MCF 10A (cell line): ENCODE results near the gene EIF4E1B. TPM values are rescaled to one million over a fixed set of nuclear protein-coding genes. Genes with fewer than 3 reads are reported as not detected.

Experiments used
- BruUV-seq: library from RNA; stranded (reverse); fragments of 400-500 nt; replicated peaks from 2 replicates; lab custom pipeline; 2021; lab: Mats Ljungman, UMichigan
- CTCF ChIA-PET: fragments of 300-600 bp; sonication (Branson Sonifier 250); formaldehyde crosslinking; extraction: SDS; loops from one replicate; lab custom pipeline; 2021; ENCODE audit warnings: antibody characterized with exemption, inconsistent platforms; lab: Yijun Ruan, JAX
- POLR2A ChIA-PET: fragments of 300-600, 350-650 bp; sonication (Branson Sonifier 250); formaldehyde crosslinking; extraction: SDS; loops from one replicate; lab custom pipeline; 2020; ENCODE audit warnings: antibody characterized with exemption, inconsistent platforms; lab: Yijun Ruan, JAX
- DNase-seq: peaks from one replicate; pipeline ENCODE4 v3.0.0-alpha.2; 2018; ENCODE audit not compliant: unreplicated experiment
- H3K27ac Mint-ChIP-seq: one replicate; pipeline ENCODE4 v1.8.0; 2022; ENCODE audit warnings: mild to moderate bottlenecking, low read depth, mixed read lengths; ENCODE audit not compliant: unreplicated experiment
- H3K27me3 Mint-ChIP-seq: one replicate; pipeline ENCODE4 v1.8.0; 2022; ENCODE audit warnings: mixed read lengths; ENCODE audit not compliant: insufficient read depth, unreplicated experiment
- H3K36me3 Mint-ChIP-seq: one replicate; pipeline ENCODE4 v1.8.0; 2022; ENCODE audit warnings: mild to moderate bottlenecking, moderate library complexity, mixed read lengths; ENCODE audit not compliant: insufficient read depth, unreplicated experiment
- H3K4me1 Mint-ChIP-seq: one replicate; pipeline ENCODE4 v1.8.0; 2022; ENCODE audit warnings: mixed read lengths; ENCODE audit not compliant: insufficient read depth, unreplicated experiment
- H3K4me3 Mint-ChIP-seq: one replicate; pipeline ENCODE4 v1.8.0; 2022; ENCODE audit warnings: mild to moderate bottlenecking, moderate library complexity, mixed read lengths; ENCODE audit not compliant: unreplicated experiment
- H3K9me3 Mint-ChIP-seq: one replicate; pipeline ENCODE4 v1.8.0; 2022; ENCODE audit warnings: mixed read lengths; ENCODE audit not compliant: unreplicated experiment
- CTCF ChIP-seq: fragments of 200-600 bp; IDR thresholded peaks from one replicate; pipeline ENCODE4 v1.8.0; 2022; ENCODE audit warnings: antibody characterized with exemption, mild to moderate bottlenecking; ENCODE audit not compliant: unreplicated experiment
- intact Hi-C: fragments of 100-400 bp; cut with micrococcal nuclease; formaldehyde crosslinking; loops from 2 replicates; pipeline ENCODE4 v1.14.1; 2022
- total RNA-seq: library from RNA; stranded (reverse); gene quantifications from 2 replicates; pipeline ENCODE4 v1.2.3, GENCODE V29; 2022

EIF4E1B gene
- total RNA-seq, 1 experiment from 2014 or later, result not detected

- Mint-ChIP-seq H3K27me3 (peaks cover 80% of the 10 kb centered on the region), H3K9me3 (no peaks in the 10 kb centered on the region), H3K4me1 (peaks cover 8% of the 10 kb centered on the region), H3K36me3 (peaks cover 7% of the 10 kb centered on the region), H3K4me3 (no peak overlapping the region), H3K27ac (no peak overlapping the region)
- no peak for DNase-seq
- BruUV-seq, result no TSS peak
- intact Hi-C loops, result no loop called here
- CTCF ChIA-PET, result interaction anchor here (0.6 kb wide), 1 partner anchor 711 kb away, joined by 5 read pairs; no protein-coding TSS in a partner anchor
- POLR2A ChIA-PET, result interaction anchor here (0.6 kb wide), 1 partner anchor 387 kb away, joined by 4 read pairs; no protein-coding TSS in a partner anchor
- no peak for TF ChIP-seq CTCF
Measured at GRCh38 chr5:176692326-176692725, 61.9 kb downstream of the EIF4E1B start.

- POLR2A ChIA-PET, result interaction anchor here (0.6 to 1.0 kb wide), 4 partner anchors 62 to 386 kb away, joined by 3 to 4 read pairs (median 3); partner anchors contain the start of gene EIF4E1B
- Mint-ChIP-seq H3K9me3 (no peaks in the 10 kb centered on the region), H3K36me3 (peaks cover 7% of the 10 kb centered on the region), H3K27ac (no peak overlapping the region), H3K4me3 (no peak overlapping the region), H3K4me1 (peaks cover 8% of the 10 kb centered on the region), H3K27me3 (peaks cover 86% of the 10 kb centered on the region)
- BruUV-seq, result no TSS peak
- no peak for TF ChIP-seq CTCF
- CTCF ChIA-PET, result interaction anchor here (0.6 to 1.4 kb wide), 4 partner anchors 20 to 379 kb away, joined by 3 to 4 read pairs (median 3); no protein-coding TSS in a partner anchor
- no peak for DNase-seq
- intact Hi-C loops, result no loop called here
Measured at GRCh38 chr5:176692839-176693476, 62.5 kb downstream of the EIF4E1B start.

GRCh38 chr5:176693477-176693851 is 63.0 kb downstream of the EIF4E1B start:
- POLR2A ChIA-PET, result interaction anchor here (0.6 to 1.0 kb wide), 3 partner anchors 63 to 207 kb away, joined by 3 read pairs; partner anchors contain the start of gene EIF4E1B
- H3K9me3 Mint-ChIP-seq, result no peaks in the 10 kb centered on the region
- no peak overlapping the region for H3K27ac Mint-ChIP-seq
- H3K36me3 Mint-ChIP-seq, result peaks cover 7% of the 10 kb centered on the region
- no peak for TF ChIP-seq CTCF
- DNase-seq, result peak; percentile 34
- H3K4me3 Mint-ChIP-seq, result no peak overlapping the region
- intact Hi-C loops, result no loop called here
- peaks cover 8% of the 10 kb centered on the region for H3K4me1 Mint-ChIP-seq
- BruUV-seq, result no TSS peak
- peaks cover 91% of the 10 kb centered on the region for H3K27me3 Mint-ChIP-seq
- CTCF ChIA-PET, result interaction anchor here (0.6 to 1.4 kb wide), 4 partner anchors 19 to 378 kb away, joined by 3 to 4 read pairs (median 3); no protein-coding TSS in a partner anchor

GRCh38 chr5:176694146-176694545 is 63.7 kb downstream of the EIF4E1B start:
- CTCF ChIA-PET, result interaction anchor here (0.5 to 1.4 kb wide), 3 partner anchors 18 to 1233 kb away, joined by 3 to 4 read pairs (median 3); no protein-coding TSS in a partner anchor
- TF ChIP-seq CTCF, result no peak
- Mint-ChIP-seq H3K4me3 (no peak overlapping the region), H3K36me3 (peaks cover 7% of the 10 kb centered on the region), H3K27me3 (peaks cover 94% of the 10 kb centered on the region), H3K9me3 (no peaks in the 10 kb centered on the region), H3K27ac (no peak overlapping the region), H3K4me1 (peaks cover 8% of the 10 kb centered on the region)
- no peak for DNase-seq
- BruUV-seq, result no TSS peak
- POLR2A ChIA-PET, result interaction anchor here (1.0 kb wide), 1 partner anchor 206 kb away, joined by 3 read pairs; no protein-coding TSS in a partner anchor
- intact Hi-C loops, result no loop called here
